ENCODE data around the gene GAGE12C. TPM values are rescaled to one million over a fixed set of nuclear protein-coding genes. Genes with fewer than 3 reads are reported as not detected.
"Not testable (repeated sequence)": the region's sequence is repeated elsewhere in the genome, so short reads cannot be mapped to it uniquely, and the experiment has no call there.

The GAGE12C gene
- total RNA-seq = not detected

GRCh38 chrX:49531877-49532276 is at the start of gene GAGE12C:
GAGE12C (plus strand) TSS chrX:49532177; CDS start chrX:49533332, 1,155 bp downstream.
- H3K4me1 Mint-ChIP-seq (ENCODE audit: low read depth); H3K27ac Mint-ChIP-seq; POLR2A ChIA-PET: not testable (repeated sequence)

GRCh38 chrX:49541433-49541832 is 9.5 kb downstream of the GAGE12C start, which contains the start of gene GAGE12D:
GAGE12D (plus strand) TSS chrX:49541733; CDS start chrX:49542888, 1,155 bp downstream.
- CTCF ChIA-PET; DNase-seq; H3K36me3 Mint-ChIP-seq (ENCODE audit: low read depth); H3K9me3 Mint-ChIP-seq; H3K27ac Mint-ChIP-seq; H3K27me3 Mint-ChIP-seq; intact Hi-C loops (cut with micrococcal nuclease); H3K4me1 Mint-ChIP-seq (ENCODE audit: low read depth); ATAC-seq; POLR2A ChIA-PET; H3K4me3 Mint-ChIP-seq: not testable (repeated sequence)

More at GRCh38 chrX:49531877-49532276, at the start of gene GAGE12C:
- CTCF ChIA-PET; H3K36me3 Mint-ChIP-seq (ENCODE audit: low read depth); H3K9me3 Mint-ChIP-seq; DNase-seq; H3K4me3 Mint-ChIP-seq; ATAC-seq; H3K27me3 Mint-ChIP-seq; intact Hi-C loops (cut with micrococcal nuclease): not testable (repeated sequence)

GRCh38 chrX:49550989-49551388 is 19.0 kb downstream of the GAGE12C start, which contains the start of gene GAGE12E:
GAGE12E (plus strand) TSS chrX:49551289; CDS start chrX:49552444, 1,155 bp downstream.
- H3K9me3 Mint-ChIP-seq; CTCF ChIA-PET; H3K4me1 Mint-ChIP-seq (ENCODE audit: low read depth); DNase-seq; H3K27ac Mint-ChIP-seq; H3K4me3 Mint-ChIP-seq; POLR2A ChIA-PET; intact Hi-C loops (cut with micrococcal nuclease); ATAC-seq; H3K36me3 Mint-ChIP-seq (ENCODE audit: low read depth); H3K27me3 Mint-ChIP-seq: not testable (repeated sequence)

GRCh38 chrX:49560542-49560941 is 28.6 kb downstream of the GAGE12C start, which contains the start of gene GAGE12F:
GAGE12F (plus strand) TSS chrX:49560842; CDS start chrX:49561997, 1,155 bp downstream.
- intact Hi-C loops (cut with micrococcal nuclease); H3K36me3 Mint-ChIP-seq (ENCODE audit: low read depth); ATAC-seq; DNase-seq; H3K27me3 Mint-ChIP-seq; H3K9me3 Mint-ChIP-seq; H3K4me3 Mint-ChIP-seq; H3K4me1 Mint-ChIP-seq (ENCODE audit: low read depth); POLR2A ChIA-PET; H3K27ac Mint-ChIP-seq; CTCF ChIA-PET: not testable (repeated sequence)

GRCh38 chrX:49568728-49569127 is 36.8 kb downstream of the GAGE12C start:
- H3K9me3 Mint-ChIP-seq; CTCF ChIA-PET; intact Hi-C loops (cut with micrococcal nuclease); H3K27me3 Mint-ChIP-seq; H3K4me1 Mint-ChIP-seq (ENCODE audit: low read depth); ATAC-seq; DNase-seq; H3K36me3 Mint-ChIP-seq (ENCODE audit: low read depth); H3K27ac Mint-ChIP-seq; H3K4me3 Mint-ChIP-seq; POLR2A ChIA-PET: not testable (repeated sequence)

- H3K36me3 Mint-ChIP-seq (ENCODE audit: low read depth); CTCF ChIA-PET; H3K27me3 Mint-ChIP-seq; POLR2A ChIA-PET; H3K27ac Mint-ChIP-seq; intact Hi-C loops (cut with micrococcal nuclease); H3K9me3 Mint-ChIP-seq; H3K4me3 Mint-ChIP-seq; ATAC-seq; DNase-seq; H3K4me1 Mint-ChIP-seq (ENCODE audit: low read depth): not testable (repeated sequence)
These were observed 37.2 kb downstream of the GAGE12C start for GRCh38 chrX:49569152-49569551.

GRCh38 chrX:49570100-49570499 is 38.1 kb downstream of the GAGE12C start, which contains the start of gene GAGE12G:
GAGE12G (plus strand) TSS chrX:49570400; CDS start chrX:49571555, 1,155 bp downstream.
- CTCF ChIA-PET; H3K36me3 Mint-ChIP-seq (ENCODE audit: low read depth); POLR2A ChIA-PET; H3K4me1 Mint-ChIP-seq (ENCODE audit: low read depth); H3K4me3 Mint-ChIP-seq; H3K27me3 Mint-ChIP-seq; intact Hi-C loops (cut with micrococcal nuclease); H3K9me3 Mint-ChIP-seq; ATAC-seq; DNase-seq; H3K27ac Mint-ChIP-seq: not testable (repeated sequence)

- H3K27ac Mint-ChIP-seq; H3K36me3 Mint-ChIP-seq (ENCODE audit: low read depth); H3K27me3 Mint-ChIP-seq; H3K9me3 Mint-ChIP-seq; POLR2A ChIA-PET; CTCF ChIA-PET; intact Hi-C loops (cut with micrococcal nuclease); H3K4me3 Mint-ChIP-seq; ATAC-seq; H3K4me1 Mint-ChIP-seq (ENCODE audit: low read depth); DNase-seq: not testable (repeated sequence)
These were observed 47.7 kb downstream of the GAGE12C start, which contains the start of gene GAGE12H for GRCh38 chrX:49579649-49580048. GAGE12H (plus strand) TSS chrX:49579949; CDS start chrX:49581104, 1,155 bp downstream.

Other genes starting within 250 kb of the GAGE12C start
- gene GAGE10, start 228.5 kb upstream of the GAGE12C start, total RNA-seq = not detected
- not detected for gene GAGE12J, start 210.1 kb upstream of the GAGE12C start, total RNA-seq
- not detected for gene GAGE13, start 200.6 kb upstream of the GAGE12C start, total RNA-seq
- gene GAGE12D, start 9.6 kb downstream of the GAGE12C start, total RNA-seq = not detected
- gene GAGE12E, start 19.1 kb downstream of the GAGE12C start, total RNA-seq = not detected
- not detected for gene GAGE12F, start 28.7 kb downstream of the GAGE12C start, total RNA-seq
- not detected for gene GAGE12G, start 38.2 kb downstream of the GAGE12C start, total RNA-seq
- not detected for gene GAGE12H, start 47.8 kb downstream of the GAGE12C start, total RNA-seq
- gene GAGE2A, start 57.3 kb downstream of the GAGE12C start, total RNA-seq = not detected
- not detected for gene GAGE1, start 66.8 kb downstream of the GAGE12C start, total RNA-seq
- not detected for gene PAGE1, start 163.8 kb downstream of the GAGE12C start, total RNA-seq